Prostate gland (tissue), 2 donors: ENCODE data around the gene PFKP. TPM values are rescaled to one million over a fixed set of nuclear protein-coding genes. Genes with fewer than 3 reads are reported as not detected.

Experiments used
- DNase-seq: peaks from one replicate; pipeline ENCODE4 v3.0.0-alpha.2; 2019; ENCODE audit warnings: low spot score
- H3K27ac ChIP-seq, 2 donors: fragments of 200-600 bp; sonication (generic); 2 replicates each; pipeline ENCODE4 v1.5.1; 2017 to 2019
- H3K27me3 ChIP-seq: fragments of 200-600 bp; sonication (generic); replicated peaks from 2 replicates; pipeline ENCODE4 v1.5.1; 2019; ENCODE audit not compliant: insufficient read depth
- H3K36me3 ChIP-seq, 2 donors: fragments of 200-600 bp; sonication (generic); 1 replicate in 1 of 2; 2 replicates in 1 of 2; pipeline versions ENCODE4 v1.5.1 to v1.8.1; 2017 to 2019
- H3K4me1 ChIP-seq: fragments of 200-600 bp; sonication (generic); replicated peaks from 2 replicates; pipeline ENCODE4 v1.5.1; 2019
- H3K4me3 ChIP-seq, 2 donors: fragments of 200-600 bp; sonication (generic); 2 replicates each; pipeline ENCODE4 v1.5.1; 2017 to 2019
- H3K9me3 ChIP-seq: fragments of 200-600 bp; sonication (generic); 2 replicates; pipeline ENCODE4 v1.5.1; 2017
- CTCF ChIP-seq, 4 experiments: fragments of 200-600 bp in 2 of 4; fragments of 450-650 bp in 2 of 4; sonication (generic) in 2 of 4; IDR thresholded peaks; 1 replicate in 3 of 4; 2 replicates in 1 of 4; pipeline ENCODE4 v1.5.1; 2016 to 2019; ENCODE audit warnings: antibody characterized with exemption in 4 of 4, mild to moderate bottlenecking in 2 of 4, moderate library complexity in 2 of 4
- POLR2A ChIP-seq: fragments of 450-650 bp; IDR thresholded peaks from one replicate; pipeline ENCODE4 v1.6.1; 2016; ENCODE audit warnings: antibody characterized with exemption, mild to moderate bottlenecking
- POLR2AphosphoS5 ChIP-seq: sonication (generic); formaldehyde crosslinking; IDR thresholded peaks from one replicate; pipeline ENCODE4 v1.6.1; 2017; ENCODE audit warnings: antibody characterized with exemption
- WGBS: methylation state at CpG from one replicate; pipeline ENCODE4 v1.1.5; 2018; 5-methylcytosine and 5-hydroxymethylcytosine counted together
- intact Hi-C: fragments of 100-400 bp; cut with DNase I; formaldehyde crosslinking; loops from one replicate; pipeline ENCODE4 v1.14.2; 2022
- total RNA-seq, 2 donors: library from RNA; depleted of rRNA; stranded (reverse); fragments of >200 nt; gene quantifications; one replicate each; pipeline ENCODE4 v1.1.0, GENCODE V29; 2016

PFKP gene
- total RNA-seq, 2 donors from 2014 or later = 35.1 to 86.9 TPM

GRCh38 chr10:3152566-3152935 is 85.2 kb downstream of the PFKP start:
- H3K27me3 ChIP-seq = no peaks in the 10 kb centered on the region
- H3K4me1 ChIP-seq = no peaks in the 10 kb centered on the region
- H3K9me3 ChIP-seq = no peaks in the 10 kb centered on the region
- TF ChIP-seq POLR2A = no peak
- no peak for TF ChIP-seq CTCF (IDR thresholded peaks at IDR 0.05)
- no peak for TF ChIP-seq POLR2AphosphoS5
- DNase-seq = no peak
- H3K4me3 ChIP-seq = no peak overlapping the region
- H3K27ac ChIP-seq = no peak overlapping the region
- intact Hi-C loops = no loop called here
- peaks cover 0 to 16% of the 10 kb centered on the region in 2 donors for H3K36me3 ChIP-seq
- WGBS = 86% methylated on average over 9 of the region's 9 CpGs

- H3K36me3 ChIP-seq = peaks cover 4 to 13% of the 10 kb centered on the region in 2 donors
These were observed 87.3 kb downstream of the PFKP start for GRCh38 chr10:3154666-3155065.

GRCh38 chr10:3159152-3159551 is 91.8 kb downstream of the PFKP start:
- Histone ChIP-seq H3K9me3 (no peaks in the 10 kb centered on the region), H3K4me1 (no peaks in the 10 kb centered on the region), H3K36me3 (peaks cover 5 to 7% of the 10 kb centered on the region in 2 donors), H3K27ac (no peak overlapping the region), H3K4me3 (no peak overlapping the region), H3K27me3 (no peaks in the 10 kb centered on the region)
- intact Hi-C loops = no loop called here
- no peak for DNase-seq
- WGBS = 92% methylated on average over 10 of the region's 10 CpGs
- TF ChIP-seq POLR2A (no peak), POLR2AphosphoS5 (no peak), CTCF (IDR thresholded peaks at IDR 0.05) (no peak)

More at GRCh38 chr10:3154666-3155065, 87.3 kb downstream of the PFKP start:
- no peaks in the 10 kb centered on the region for H3K9me3 ChIP-seq
- WGBS = 93% methylated on average over 10 of the region's 10 CpGs
- H3K27ac ChIP-seq = no peak overlapping the region
- intact Hi-C loops = no loop called here
- no peaks in the 10 kb centered on the region for H3K4me1 ChIP-seq
- no peaks in the 10 kb centered on the region for H3K27me3 ChIP-seq
- TF ChIP-seq CTCF (IDR thresholded peaks at IDR 0.05) (no peak), POLR2A (no peak), POLR2AphosphoS5 (no peak)
- H3K4me3 ChIP-seq = no peak overlapping the region
- DNase-seq = no peak

- no peaks in the 10 kb centered on the region for H3K4me1 ChIP-seq
- no peaks in the 10 kb centered on the region for H3K9me3 ChIP-seq
- TF ChIP-seq POLR2AphosphoS5 (no peak), CTCF (IDR thresholded peaks at IDR 0.05) (no peak), POLR2A (no peak)
- WGBS = 93% methylated on average over 9 of the region's 9 CpGs
- peaks cover 0 to 5% of the 10 kb centered on the region in 2 donors for H3K36me3 ChIP-seq
- no peak overlapping the region for H3K27ac ChIP-seq
- no peak for DNase-seq
- intact Hi-C loops = no loop called here
- no peaks in the 10 kb centered on the region for H3K27me3 ChIP-seq
- H3K4me3 ChIP-seq = no peak overlapping the region
These were observed 95.2 kb downstream of the PFKP start for GRCh38 chr10:3162533-3162932.

- intact Hi-C loops = no loop called here
- Histone ChIP-seq H3K36me3 (peaks cover 0 to 5% of the 10 kb centered on the region in 2 donors), H3K4me3 (no peak overlapping the region), H3K9me3 (no peaks in the 10 kb centered on the region), H3K27me3 (no peaks in the 10 kb centered on the region), H3K27ac (no peak overlapping the region), H3K4me1 (no peaks in the 10 kb centered on the region)
- DNase-seq = no peak
- WGBS = 58% methylated on average over 9 of the region's 9 CpGs
- no peak for TF ChIP-seq POLR2AphosphoS5
- TF ChIP-seq CTCF (IDR thresholded peaks at IDR 0.05) = no peak
- no peak for TF ChIP-seq POLR2A
These were observed 96.5 kb downstream of the PFKP start for GRCh38 chr10:3163879-3164278.
